Left lung (tissue), 10 donors: ENCODE measurements around the gene TEAD1. TPM values are rescaled to one million over a fixed set of nuclear protein-coding genes. Genes with fewer than 3 reads are reported as not detected.

Experiments
- ATAC-seq: fragments of 200-7000 bp; cut with Tn5 transposase; one replicate; pipeline ENCODE4 v1.9.1; 2020; ENCODE audit warnings: moderate library complexity
- DNase-seq, 4 donors: peaks; one replicate each; pipeline ENCODE4 v3.0.0-alpha.2; 2013 to 2020
- H3K27ac ChIP-seq, 2 donors: fragments of 200-600 bp; sonication (generic) in 1 of 2; one replicate each; pipeline versions ENCODE4 v1.5.0 to v1.8.0; 2020 to 2021
- H3K27me3 ChIP-seq, 2 donors: fragments of 200-600 bp; sonication (generic) in 1 of 2; one replicate each; pipeline versions ENCODE4 v1.5.0 to v1.8.0; 2020 to 2021
- H3K36me3 ChIP-seq, 2 donors: fragments of 200-600 bp; sonication (generic) in 1 of 2; one replicate each; pipeline versions ENCODE4 v1.5.0 to v1.8.0; 2020 to 2021
- H3K4me1 ChIP-seq, 2 donors: fragments of 200-600 bp; one replicate each; pipeline ENCODE4 v1.8.0; 2021
- H3K4me3 ChIP-seq, 2 donors: fragments of 200-600 bp; sonication (generic) in 1 of 2; one replicate each; pipeline versions ENCODE4 v1.5.0 to v1.8.0; 2020 to 2021; ENCODE audit warnings: mild to moderate bottlenecking in 1 of 2
- H3K9me3 ChIP-seq, 2 donors: fragments of 200-600 bp; sonication (generic) in 1 of 2; one replicate each; pipeline versions ENCODE4 v1.5.0 to v1.8.0; 2020 to 2021
- CTCF ChIP-seq, 2 donors: fragments of 200-600 bp; sonication (generic) in 1 of 2; IDR thresholded peaks; one replicate each; pipeline versions ENCODE4 v1.5.0 to v1.8.0; 2021; ENCODE audit warnings: antibody characterized with exemption in 2 of 2
- intact Hi-C, 2 donors: fragments of 100-400 bp; cut with DNase I; formaldehyde crosslinking; loops; one replicate each; pipeline versions ENCODE4 v1.11.2 to v1.14.2; 2022
- polyA plus RNA-seq, 6 donors: library from polyadenylated mRNA; unstranded; fragments of 120-200 nt; gene quantifications; one replicate each; pipeline ENCODE4 v1.2.1, GENCODE V29; 2013; ENCODE audit not compliant: insufficient read length in 6 of 6
- total RNA-seq, 2 donors: library from RNA; stranded (reverse); fragmentation: NEBNext Ultra II Directional; extraction: Animal tissue kit (Norgen Biotek cat#: 25700); gene quantifications; one replicate each; pipeline ENCODE4 v1.2.1, GENCODE V29; 2021
- donor health status: DM: no; HTN: yes; CAD: no.
- donor health status: DM: no; HTN: no; CAD: no.

Gene TEAD1
- total and polyA plus RNA-seq, 8 donors, result 58.1 to 106 (median 86.9) TPM

- H3K4me1 ChIP-seq, result no peaks in the 10 kb centered on the region
- no peaks in the 10 kb centered on the region for H3K36me3 ChIP-seq
- no peaks in the 10 kb centered on the region for H3K9me3 ChIP-seq
- intact Hi-C loops, result no loop called here
- no peaks in the 10 kb centered on the region for H3K27me3 ChIP-seq
- DNase-seq (no peak), ATAC-seq (no peak)
- H3K4me3 ChIP-seq, result no peak overlapping the region
- TF ChIP-seq CTCF (IDR thresholded peaks at IDR 0.05), result no peak
- no peak overlapping the region for H3K27ac ChIP-seq
Measured at GRCh38 chr11:12787847-12788246, 113.6 kb downstream of the TEAD1 start.

- H3K4me1 ChIP-seq, result no peaks in the 10 kb centered on the region
- H3K27ac ChIP-seq, result no peak overlapping the region
- no peaks in the 10 kb centered on the region for H3K36me3 ChIP-seq
- H3K4me3 ChIP-seq, result no peak overlapping the region
- no peaks in the 10 kb centered on the region for H3K27me3 ChIP-seq
- intact Hi-C loops, result no loop called here
- no peaks in the 10 kb centered on the region for H3K9me3 ChIP-seq
- ATAC-seq (no peak), DNase-seq (no peak)
- TF ChIP-seq CTCF (IDR thresholded peaks at IDR 0.05), result no peak
Measured at GRCh38 chr11:12789054-12789453, 114.8 kb downstream of the TEAD1 start.

GRCh38 chr11:12789596-12790215, 115.5 kb downstream of the TEAD1 start:
- intact Hi-C loops, result no loop called here
- no peaks in the 10 kb centered on the region for H3K36me3 ChIP-seq
- no peaks in the 10 kb centered on the region for H3K9me3 ChIP-seq
- H3K4me1 ChIP-seq, result no peaks in the 10 kb centered on the region
- DNase-seq (no peak), ATAC-seq (no peak)
- no peak overlapping the region for H3K27ac ChIP-seq
- H3K4me3 ChIP-seq, result no peak overlapping the region
- H3K27me3 ChIP-seq, result no peaks in the 10 kb centered on the region
- TF ChIP-seq CTCF (IDR thresholded peaks at IDR 0.05), result no peak

- no peaks in the 10 kb centered on the region for H3K36me3 ChIP-seq
- TF ChIP-seq CTCF (IDR thresholded peaks at IDR 0.05), result no peak
- H3K4me1 ChIP-seq, result no peaks in the 10 kb centered on the region
- no peaks in the 10 kb centered on the region for H3K9me3 ChIP-seq
- ATAC-seq (no peak), DNase-seq (no peak)
- H3K27me3 ChIP-seq, result no peaks in the 10 kb centered on the region
- no peak overlapping the region for H3K4me3 ChIP-seq
- intact Hi-C loops, result no loop called here
- no peak overlapping the region for H3K27ac ChIP-seq
Measured at GRCh38 chr11:12790861-12791616, 116.8 kb downstream of the TEAD1 start.

GRCh38 chr11:12792018-12792417, 117.8 kb downstream of the TEAD1 start:
- Histone ChIP-seq H3K4me3 (no peak overlapping the region), H3K36me3 (no peaks in the 10 kb centered on the region), H3K27me3 (no peaks in the 10 kb centered on the region), H3K9me3 (no peaks in the 10 kb centered on the region), H3K27ac (no peak overlapping the region), H3K4me1 (no peaks in the 10 kb centered on the region)
- no peak for DNase-seq
- intact Hi-C loops, result no loop called here
- no peak for TF ChIP-seq CTCF (IDR thresholded peaks at IDR 0.05)
- ATAC-seq, result no peak
